GM10847 (cell line): ENCODE measurements around the gene SEL1L.

Experiments
- POLR2A ChIP-seq: IDR thresholded peaks from 2 replicates; pipeline ENCODE4 v1.6.1; 2011; ENCODE audit not compliant: insufficient read length; ENCODE audit errors: extremely low read depth

The SEL1L gene

GRCh38 chr14:81536241-81536771, 2.7 kb upstream of the SEL1L start:
- no peak for TF ChIP-seq POLR2A

- TF ChIP-seq POLR2A: no peak
Measured at GRCh38 chr14:81535396-81536164, 1.9 kb upstream of the SEL1L start.

DNA sequence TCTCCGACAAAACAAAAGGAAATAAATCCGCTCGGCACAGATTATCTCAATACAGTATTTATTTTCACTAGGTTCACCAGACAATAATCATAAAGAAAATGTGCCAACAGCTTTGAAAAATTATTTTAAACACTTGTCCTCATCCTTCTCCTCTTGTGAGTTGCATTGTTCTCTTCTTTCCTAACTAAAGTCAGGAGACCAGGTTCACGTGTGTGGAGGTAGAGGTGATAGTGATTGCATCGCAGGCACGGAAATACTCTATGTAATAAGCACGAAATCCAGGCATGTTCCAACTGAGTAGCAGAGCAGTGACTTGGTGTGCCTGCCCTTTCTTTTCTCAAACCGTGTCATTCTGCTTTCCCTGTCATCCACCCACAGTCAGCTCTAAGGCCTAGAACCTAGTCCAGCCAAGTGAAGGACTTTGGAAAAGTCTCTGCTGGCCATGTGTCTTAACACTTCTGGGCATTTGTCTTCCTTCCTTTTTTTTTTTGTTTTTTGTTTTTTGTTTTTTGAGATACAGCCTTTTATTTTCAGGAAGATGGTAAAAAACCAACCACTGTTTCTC, 939 bp upstream of the SEL1L start:
- TF ChIP-seq POLR2A: no peak

- no peak for TF ChIP-seq POLR2A
Measured at GRCh38 chr14:81533212-81533535, 479 bp downstream of the SEL1L start.

GRCh38 chr14:81529391-81529790, 4.3 kb downstream of the SEL1L start:
- TF ChIP-seq POLR2A: no peak

DNA sequence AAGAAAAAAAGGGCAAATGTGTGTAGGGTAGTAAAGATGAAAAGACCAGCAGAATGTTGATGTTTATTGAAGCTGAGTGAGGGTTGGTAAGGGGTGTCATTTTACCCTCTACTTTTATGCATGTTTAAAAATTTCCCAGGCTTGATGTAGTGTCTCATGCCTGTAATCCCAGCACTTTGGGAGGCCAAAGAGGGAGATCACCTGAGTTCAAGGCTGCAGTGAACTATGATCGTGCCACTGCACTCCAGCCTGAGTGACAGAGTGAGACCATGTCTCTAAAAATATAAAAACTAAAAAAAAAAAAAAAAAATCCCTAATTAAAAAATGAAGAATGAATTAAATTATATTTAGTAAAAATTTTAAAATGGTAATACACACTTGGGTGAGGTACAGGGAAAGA, 8.5 kb downstream of the SEL1L start:
- TF ChIP-seq POLR2A: no peak

- TF ChIP-seq POLR2A: no peak
Measured at GRCh38 chr14:81523616-81524015, 10.0 kb downstream of the SEL1L start.

DNA sequence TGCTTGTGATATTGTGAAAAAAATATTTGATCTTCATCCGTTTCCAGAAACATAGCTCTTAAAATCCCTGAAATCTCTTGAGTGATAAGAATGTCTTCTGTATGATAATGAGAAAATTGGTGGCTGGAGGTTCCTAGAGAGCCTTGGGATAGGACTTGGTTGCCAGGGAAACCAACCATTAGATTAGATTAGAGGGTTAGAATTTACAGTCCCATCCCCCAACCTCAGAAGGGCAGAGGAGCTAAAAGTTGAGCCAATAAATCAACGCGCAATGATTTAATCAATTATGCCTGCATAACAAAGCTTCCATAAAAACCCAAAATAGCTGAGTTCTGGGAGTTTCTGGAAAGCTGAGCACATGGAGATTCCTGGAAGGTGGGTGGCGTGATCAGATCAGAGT, 10.6 kb downstream of the SEL1L start:
- no peak for TF ChIP-seq POLR2A

DNA sequence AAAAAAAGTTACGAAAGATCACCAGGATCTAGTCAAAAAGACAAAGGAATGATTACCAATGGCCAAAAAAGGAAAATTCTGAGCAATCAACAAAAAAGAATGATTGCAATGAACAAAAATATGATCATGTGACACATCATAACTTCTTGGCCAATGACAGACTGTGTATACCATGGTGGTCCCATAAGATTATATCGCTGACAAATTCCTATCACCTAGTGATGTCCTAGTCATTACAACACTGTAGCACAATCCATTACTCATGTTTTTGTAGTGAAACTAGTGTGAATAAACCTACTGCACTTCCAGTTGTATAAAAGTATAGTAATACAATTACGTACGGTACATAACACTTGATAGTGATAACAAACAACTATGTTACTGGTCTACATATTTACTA, 12.3 kb downstream of the SEL1L start:
- no peak for TF ChIP-seq POLR2A

DNA sequence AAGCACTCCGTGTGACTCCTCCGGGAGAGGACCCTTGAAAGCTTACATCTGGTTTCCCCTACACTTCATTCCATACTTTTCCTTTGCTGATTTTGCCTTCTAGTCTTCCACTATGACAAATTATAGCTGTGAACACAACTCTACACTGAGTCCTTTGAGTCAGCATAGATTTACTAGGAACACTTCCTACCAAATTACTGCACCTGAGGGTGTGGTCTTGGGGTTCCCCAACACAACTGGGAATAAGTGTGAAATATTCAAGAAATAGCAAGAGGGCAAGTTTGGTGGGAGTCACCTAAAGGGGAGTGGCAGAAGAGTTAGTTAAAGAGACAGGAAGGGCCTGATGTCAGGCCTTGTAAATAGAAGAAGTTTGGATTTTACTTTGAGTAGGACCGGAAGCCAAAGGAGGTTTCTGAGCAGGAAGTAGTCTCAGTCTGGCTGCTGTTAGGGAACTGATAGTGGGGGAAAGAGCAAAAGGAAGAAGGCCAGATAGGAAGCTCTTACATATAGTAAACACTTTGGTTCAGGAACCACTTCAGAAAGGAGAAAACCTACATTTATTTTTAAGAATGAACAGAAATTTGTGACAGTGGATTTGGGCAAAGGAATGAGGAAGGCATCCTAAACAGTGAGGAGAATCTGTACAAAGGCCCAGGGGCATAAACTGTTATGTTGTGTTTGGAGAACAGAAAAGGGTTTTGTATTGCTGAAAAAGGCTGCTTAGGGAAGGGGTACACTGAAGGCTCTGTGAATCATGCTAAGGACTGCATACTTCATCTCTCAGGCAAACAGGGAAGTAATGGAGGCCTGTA, 14.2 kb downstream of the SEL1L start:
- TF ChIP-seq POLR2A: no peak

- TF ChIP-seq POLR2A: no peak
Measured at GRCh38 chr14:81517798-81518398, 15.8 kb downstream of the SEL1L start.

DNA sequence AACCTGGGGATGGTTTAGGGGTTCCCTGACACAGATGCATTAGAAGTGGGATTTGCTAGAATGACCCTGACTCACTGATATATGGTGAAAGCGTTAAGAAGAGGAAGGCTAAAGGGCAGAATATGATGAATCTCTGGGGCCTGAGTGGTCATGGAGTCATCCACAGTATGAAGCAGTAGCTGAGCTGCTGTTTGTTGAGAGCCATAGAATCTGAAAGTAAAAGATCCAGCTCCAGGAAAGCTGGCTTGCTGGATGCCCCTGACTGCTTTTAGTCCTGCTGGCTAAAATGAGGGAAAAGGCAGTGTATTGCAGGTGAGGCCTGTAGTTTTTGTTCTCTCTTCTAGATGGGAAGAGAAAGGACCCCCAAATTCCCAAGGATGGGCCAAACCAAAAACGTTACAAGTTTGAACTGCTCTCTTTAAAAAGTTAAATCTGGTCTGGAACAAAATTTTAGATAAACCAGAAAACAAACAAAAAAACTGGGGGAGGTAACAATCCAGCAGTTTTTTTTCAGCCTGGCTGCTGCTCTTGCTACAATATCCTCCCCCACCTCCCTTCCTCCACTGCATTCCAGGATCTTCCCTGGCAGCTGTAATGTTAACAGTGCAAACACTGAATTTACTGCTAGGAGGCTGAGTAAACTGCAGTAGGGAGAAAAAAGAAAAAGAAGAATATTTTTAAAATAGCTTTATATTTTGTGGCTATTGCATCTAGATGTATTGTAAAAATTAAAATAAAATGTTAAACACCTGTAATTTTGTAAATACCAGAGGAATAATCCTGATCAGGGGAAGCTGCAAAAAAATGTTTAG, 16.5 kb downstream of the SEL1L start:
- no peak for TF ChIP-seq POLR2A

DNA sequence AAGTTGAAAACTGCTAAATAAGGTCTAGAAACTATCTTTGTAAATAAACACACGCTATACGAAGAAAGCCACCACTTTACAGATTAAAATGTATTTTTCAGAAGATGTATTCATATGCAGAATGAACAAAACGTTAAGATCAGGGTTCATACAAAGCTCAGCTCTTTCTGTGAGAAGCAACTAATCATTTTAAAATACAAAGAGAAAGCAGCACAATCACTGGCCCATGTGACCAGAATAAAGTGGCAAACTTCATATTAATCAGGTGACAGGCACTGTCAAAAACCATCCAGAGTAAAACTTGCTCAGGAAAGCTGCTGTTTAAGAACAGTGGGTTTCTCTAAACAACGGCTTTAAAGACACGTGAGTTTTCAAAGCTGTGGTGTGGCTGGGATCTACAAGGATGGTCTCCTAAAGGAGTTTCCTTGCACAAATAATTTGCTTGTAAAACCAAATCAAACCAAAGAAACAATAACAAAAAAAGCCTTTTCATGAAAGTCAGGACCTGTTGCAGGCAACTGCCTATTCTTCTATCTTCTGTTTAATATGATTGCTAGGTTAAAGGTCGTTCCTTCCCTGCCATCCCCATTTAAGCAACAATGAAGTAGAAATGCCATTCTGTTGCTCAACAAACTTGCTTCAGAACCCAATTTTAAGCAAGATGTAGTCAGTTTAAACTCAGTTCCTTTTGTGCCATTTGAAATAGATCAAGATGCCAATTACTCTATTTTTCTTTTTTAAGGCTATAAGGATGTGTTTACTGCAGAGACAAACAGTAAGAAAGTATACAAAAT, 22.3 kb downstream of the SEL1L start:
- TF ChIP-seq POLR2A: no peak

- TF ChIP-seq POLR2A: no peak
Measured at GRCh38 chr14:81509838-81510452, 23.7 kb downstream of the SEL1L start.

DNA sequence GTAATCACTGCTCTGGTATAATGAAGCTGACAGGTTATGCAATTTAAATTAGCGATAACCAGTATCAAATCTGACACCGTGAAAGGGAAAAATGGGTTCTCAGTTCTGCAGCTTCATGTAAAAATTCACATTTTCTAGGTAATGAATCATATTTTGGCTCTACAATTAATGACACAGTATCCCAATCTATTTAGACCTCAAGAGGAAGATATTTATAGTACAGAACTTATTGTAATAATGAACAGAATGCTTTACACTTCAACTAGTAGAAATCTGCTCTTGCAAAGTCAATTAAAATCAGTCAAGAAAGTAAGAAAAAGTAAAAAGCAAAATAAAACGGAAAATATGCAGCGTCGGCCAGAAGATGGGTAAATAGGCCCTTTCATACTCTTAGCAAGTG, 24.3 kb downstream of the SEL1L start:
- TF ChIP-seq POLR2A: no peak
